Measurements from ENCODE around the gene MACF1. TPM values are rescaled to one million over a fixed set of nuclear protein-coding genes. Genes with fewer than 3 reads are reported as not detected.

Gene MACF1
- total RNA-seq, 2 donors from 2014 or later = 214 to 251 TPM

GRCh38 chr1:39427374-39427773 is 222.9 kb downstream of the MACF1 start:
- no peaks in the 10 kb centered on the region for H3K27me3 Mint-ChIP-seq (ENCODE audit: insufficient read depth)
- H3K9me3 ChIP-seq (ENCODE audit: control insufficient read depth, low read length) = no peaks in the 10 kb centered on the region
- TF ChIP-seq CTCF (conservative IDR thresholded peaks at IDR 0.05) = no peak
- no peak overlapping the region for H3K4me3 ChIP-seq (ENCODE audit: low read length)
- no peaks in the 10 kb centered on the region for H3K4me1 ChIP-seq (ENCODE audit: control insufficient read depth, insufficient read depth, low read length)
- 100% methylated on average over 1 of the region's 1 CpG for WGBS, 2 experiments (ENCODE audit: insufficient coverage in 1 of 2, insufficient read length in 1 of 2)
- no peak for DNase-seq
- H3K27me3 ChIP-seq (ENCODE audit: control insufficient read depth, insufficient read depth, low read length, poor library complexity, severe bottlenecking) = no peaks in the 10 kb centered on the region
- H3K4me1 Mint-ChIP-seq = peaks cover 3% of the 10 kb centered on the region
- H3K36me3 Mint-ChIP-seq (ENCODE audit: low read depth) = peaks cover 84% of the 10 kb centered on the region
- no peak overlapping the region for H3K27ac ChIP-seq (ENCODE audit: low read depth, low read length)
- H3K36me3 ChIP-seq (ENCODE audit: control insufficient read depth, insufficient read depth, low read length) = peaks cover 97% of the 10 kb centered on the region
- H3K9me3 Mint-ChIP-seq = no peaks in the 10 kb centered on the region
- no peak overlapping the region for H3K27ac Mint-ChIP-seq
- no peak overlapping the region for H3K9ac ChIP-seq (ENCODE audit: extremely low read depth, low read length, poor library complexity, severe bottlenecking)
- no peak overlapping the region for H3K4me3 Mint-ChIP-seq

- DNase-seq = no peak
- Mint-ChIP-seq H3K4me1 (peaks cover 3% of the 10 kb centered on the region), H3K36me3 (ENCODE audit: low read depth) (peaks cover 84% of the 10 kb centered on the region), H3K27ac (no peak overlapping the region), H3K9me3 (no peaks in the 10 kb centered on the region), H3K4me3 (no peak overlapping the region), H3K27me3 (ENCODE audit: insufficient read depth) (no peaks in the 10 kb centered on the region)
- WGBS, 2 experiments (ENCODE audit: insufficient coverage in 1 of 2, insufficient read length in 1 of 2) = 99 to 100% methylated on average over 1 to 4 of the region's 4 CpGs
- H3K4me3 ChIP-seq (ENCODE audit: low read length) = no peak overlapping the region
- no peak for TF ChIP-seq CTCF (conservative IDR thresholded peaks at IDR 0.05)
- no peak overlapping the region for H3K9ac ChIP-seq (ENCODE audit: extremely low read depth, low read length, poor library complexity, severe bottlenecking)
- H3K27me3 ChIP-seq (ENCODE audit: control insufficient read depth, insufficient read depth, low read length, poor library complexity, severe bottlenecking) = no peaks in the 10 kb centered on the region
- no peaks in the 10 kb centered on the region for H3K4me1 ChIP-seq (ENCODE audit: control insufficient read depth, insufficient read depth, low read length)
- no peaks in the 10 kb centered on the region for H3K9me3 ChIP-seq (ENCODE audit: control insufficient read depth, low read length)
- peaks cover 97% of the 10 kb centered on the region for H3K36me3 ChIP-seq (ENCODE audit: control insufficient read depth, insufficient read depth, low read length)
- H3K27ac ChIP-seq (ENCODE audit: low read depth, low read length) = no peak overlapping the region
These were observed 223.4 kb downstream of the MACF1 start for GRCh38 chr1:39427912-39428311.

GRCh38 chr1:39431927-39432326 is 227.4 kb downstream of the MACF1 start:
- no peak for DNase-seq
- WGBS, 2 experiments (ENCODE audit: insufficient coverage in 1 of 2, insufficient read length in 1 of 2) = 94 to 100% methylated on average over 3 to 5 of the region's 5 CpGs
- Histone ChIP-seq H3K9ac (ENCODE audit: extremely low read depth, low read length, poor library complexity, severe bottlenecking) (no peak overlapping the region), H3K4me3 (ENCODE audit: low read length) (no peak overlapping the region), H3K4me1 (ENCODE audit: control insufficient read depth, insufficient read depth, low read length) (no peaks in the 10 kb centered on the region), H3K9me3 (ENCODE audit: control insufficient read depth, low read length) (no peaks in the 10 kb centered on the region), H3K27me3 (ENCODE audit: control insufficient read depth, insufficient read depth, low read length, poor library complexity, severe bottlenecking) (no peaks in the 10 kb centered on the region), H3K27ac (ENCODE audit: low read depth, low read length) (no peak overlapping the region), H3K36me3 (ENCODE audit: control insufficient read depth, insufficient read depth, low read length) (peaks cover 96% of the 10 kb centered on the region)
- Mint-ChIP-seq H3K27ac (no peak overlapping the region), H3K9me3 (no peaks in the 10 kb centered on the region), H3K4me3 (no peak overlapping the region), H3K36me3 (ENCODE audit: low read depth) (peaks cover 90% of the 10 kb centered on the region), H3K27me3 (ENCODE audit: insufficient read depth) (no peaks in the 10 kb centered on the region), H3K4me1 (no peaks in the 10 kb centered on the region)
- TF ChIP-seq CTCF (conservative IDR thresholded peaks at IDR 0.05) = no peak
